Endothelial cell of umbilical vein (primary cell): Measurements from ENCODE around the gene PTPRT. TPM values are rescaled to one million over a fixed set of nuclear protein-coding genes. Genes with fewer than 3 reads are reported as not detected.

Experiments used
- BruUV-seq: library from RNA; stranded (reverse); fragments of 400-500 nt; replicated peaks from 2 replicates; lab custom pipeline; 2021; lab: Mats Ljungman, UMichigan
- CTCF ChIA-PET: fragments of 300-600, 350-600 bp; sonication (Branson Sonifier 250); formaldehyde crosslinking; loops from one replicate; lab custom pipeline; 2021; ENCODE audit warnings: antibody characterized with exemption, inconsistent platforms; lab: Charles Lee
- POLR2A ChIA-PET: fragments of 300-600, 350-600 bp; sonication (Branson Sonifier 250); formaldehyde crosslinking; loops from one replicate; lab custom pipeline; 2021; ENCODE audit warnings: antibody characterized with exemption, inconsistent platforms; lab: Charles Lee
- DNase-seq: peaks from one replicate; pipeline ENCODE4 v3.0.0-alpha.2; 2011; ENCODE audit warnings: low read depth, low spot score
- FAIRE-seq: peaks from 2 replicates; lab custom pipeline; 2011; peaks lifted over from hg19 to GRCh38; lab: Jason Lieb, UNC
- H2AFZ ChIP-seq: 2 replicates; pipeline ENCODE4 v1.6.0; 2012; ENCODE audit warnings: low read depth, low read length, control low read depth, inconsistent platforms
- H3K27ac ChIP-seq: 2 replicates; pipeline ENCODE4 v1.5.1; 2011; ENCODE audit warnings: low read depth, mild to moderate bottlenecking, control low read depth, low read length, moderate library complexity; ENCODE audit not compliant: insufficient read depth
- H3K27me3 ChIP-seq, 2 experiments: 2 replicates each; pipeline versions ENCODE4 v1.6.0 to v1.6.1; 2011; ENCODE audit warnings: low read length in 2 of 2, mixed read lengths in 1 of 2; ENCODE audit not compliant: control insufficient read depth in 2 of 2, insufficient read depth in 2 of 2
- H3K36me3 ChIP-seq, 2 experiments: 2 replicates in 1 of 2; 3 replicates in 1 of 2; pipeline ENCODE4 v1.5.1; 2011; ENCODE audit warnings: low read length in 2 of 2, mild to moderate bottlenecking in 1 of 2, moderate library complexity in 1 of 2; ENCODE audit not compliant: control insufficient read depth in 2 of 2, insufficient read depth in 2 of 2; ENCODE audit errors: extremely low read depth in 1 of 2
- H3K4me1 ChIP-seq: 3 replicates; pipeline ENCODE4 v1.5.1; 2011; ENCODE audit warnings: mild to moderate bottlenecking, low read length; ENCODE audit not compliant: control insufficient read depth, insufficient read depth; ENCODE audit errors: extremely low read depth
- H3K4me2 ChIP-seq: 2 replicates; pipeline ENCODE4 v1.6.1; 2011; ENCODE audit warnings: low read length, control low read depth, mixed read lengths; ENCODE audit not compliant: insufficient read depth
- H3K4me3 ChIP-seq, 3 experiments: fragments of 200-600 bp in 1 of 3; sonication (generic), shearing (Covaris generic) in 1 of 3; replicated peaks in 1 of 3; 2 replicates each; pipeline ENCODE4 v1.5.1; 2011 to 2016; ENCODE audit warnings: control low read depth in 3 of 3, low read length in 3 of 3, mild to moderate bottlenecking in 2 of 3, inconsistent platforms in 1 of 3, low read depth in 1 of 3, moderate library complexity in 1 of 3; ENCODE audit not compliant: insufficient read depth in 1 of 3
- H3K79me2 ChIP-seq: 2 replicates; pipeline ENCODE4 v1.6.0; 2012; ENCODE audit warnings: low read length, inconsistent platforms; ENCODE audit not compliant: control insufficient read depth, insufficient read depth
- H3K9ac ChIP-seq: replicated peaks from 2 replicates; pipeline ENCODE3; 2011; ENCODE audit warnings: low read length, control low read depth; ENCODE audit not compliant: insufficient read depth; ENCODE audit errors: extremely low read depth
- H3K9me1 ChIP-seq: replicated peaks from 3 replicates; pipeline ENCODE4 v1.6.0; 2011; ENCODE audit warnings: mild to moderate bottlenecking, low read length; ENCODE audit not compliant: control insufficient read depth, insufficient read depth; ENCODE audit errors: extremely low read depth
- H3K9me3 ChIP-seq: replicated peaks from 2 replicates; pipeline ENCODE4 v1.5.1; 2012; ENCODE audit warnings: low read length, inconsistent platforms; ENCODE audit not compliant: control insufficient read depth, insufficient read depth
- H4K20me1 ChIP-seq: replicated peaks from 2 replicates; pipeline ENCODE3; 2011; ENCODE audit warnings: mild to moderate bottlenecking, low read length; ENCODE audit not compliant: control insufficient read depth, insufficient read depth; ENCODE audit errors: extremely low read depth
- CTCF ChIP-seq, 2 donors: IDR thresholded peaks; 1 replicate in 1 of 2; 2 replicates in 1 of 2; pipeline ENCODE4 v1.5.1; 2011; ENCODE audit warnings: low read length in 2 of 2, mild to moderate bottlenecking in 2 of 2, moderate library complexity in 2 of 2, control low read depth in 1 of 2, inconsistent platforms in 1 of 2, low read depth in 1 of 2; ENCODE audit not compliant: insufficient read depth in 1 of 2; ENCODE audit errors: extremely low read depth in 1 of 2
- EZH2 ChIP-seq: IDR thresholded peaks from 2 replicates; pipeline ENCODE4 v1.6.1; 2012; ENCODE audit warnings: borderline replicate concordance, low read depth, mild to moderate bottlenecking, moderate library complexity, low read length, inconsistent platforms; ENCODE audit not compliant: severe bottlenecking
- FOS ChIP-seq: IDR thresholded peaks from 2 replicates; pipeline ENCODE4 v1.6.1; 2011; ENCODE audit warnings: mild to moderate bottlenecking, low read length, moderate library complexity, borderline replicate concordance; ENCODE audit not compliant: insufficient read depth
- GATA2 ChIP-seq: IDR thresholded peaks from 2 replicates; pipeline ENCODE4 v1.7.0; 2011; ENCODE audit warnings: low read depth, mild to moderate bottlenecking, moderate library complexity, mixed read lengths, low read length; ENCODE audit not compliant: insufficient read length, insufficient read depth
- JUN ChIP-seq: IDR thresholded peaks from 2 replicates; pipeline ENCODE4 v1.6.1; 2011; ENCODE audit warnings: borderline replicate concordance, low read depth; ENCODE audit not compliant: insufficient read length, insufficient read depth
- MAX ChIP-seq: IDR thresholded peaks from 2 replicates; pipeline ENCODE4 v1.6.1; 2011; ENCODE audit not compliant: insufficient read depth, insufficient read length
- MYC ChIP-seq: IDR thresholded peaks from one replicate; pipeline ENCODE4 v1.6.1; 2011; ENCODE audit warnings: mild to moderate bottlenecking, low read depth, low read length
- POLR2A ChIP-seq: IDR thresholded peaks from 2 replicates; pipeline ENCODE4 v1.6.1; 2012; ENCODE audit warnings: low read depth, mild to moderate bottlenecking, control low read depth, low read length
- POLR2AphosphoS5 ChIP-seq: IDR thresholded peaks from 2 replicates; pipeline ENCODE4 v1.6.1; 2012; ENCODE audit warnings: low read depth, mild to moderate bottlenecking, control low read depth, low read length, moderate library complexity; ENCODE audit not compliant: insufficient read depth
- dilution Hi-C: fragments of 300-500 bp; cut with MboI; formaldehyde crosslinking; loops from one replicate; pipeline ENCODE4 v1.15.0; 2019; ENCODE audit warnings: low sequenced_read_pairs; ENCODE audit not compliant: extremely low pct_ligation_motif_present
- intact Hi-C: fragments of 100-400 bp; cut with micrococcal nuclease; formaldehyde crosslinking; loops from one replicate; pipeline ENCODE4 v1.10.0; 2022
- polyA plus RNA-seq, 4 experiments: library from polyadenylated mRNA; depleted of rRNA in 3 of 4; stranded (reverse) in 3 of 4; unstranded in 1 of 4; fragments of >200 nt; gene quantifications; 2 replicates each; pipeline versions ENCODE4 v1.2.1 to v1.2.3, GENCODE V29; 2011 to 2012; ENCODE audit warnings: missing spikeins in 1 of 4
- total RNA-seq: library from RNA; stranded (reverse); gene quantifications from 2 replicates; pipeline ENCODE4 v1.2.3, GENCODE V29; 2021

Gene PTPRT
- total and polyA plus RNA-seq, 2 donors (not counting 3 experiments of a cell fraction or from before 2014, with no cell fraction given), result not detected

GRCh38 chr20:43140726-43141125, 49.0 kb downstream of the PTPRT start:
- ChIA-PET POLR2A (no interaction called here), CTCF (interaction anchor here (1.3 kb wide), 1 partner anchor 47 kb away, joined by 3 read pairs; no protein-coding TSS in a partner anchor)
- Histone ChIP-seq H3K4me1 (no peaks in the 10 kb centered on the region), H2AFZ (no peak overlapping the region), H3K27me3 (no peaks in the 10 kb centered on the region), H3K9me1 (no peaks in the 10 kb centered on the region), H3K27ac (no peak overlapping the region), H4K20me1 (no peaks in the 10 kb centered on the region), H3K9ac (no peak overlapping the region), H3K36me3 (no peaks in the 10 kb centered on the region), H3K9me3 (peaks cover 7% of the 10 kb centered on the region), H3K79me2 (no peaks in the 10 kb centered on the region), H3K4me2 (no peak overlapping the region), H3K4me3 (no peak overlapping the region)
- dilution Hi-C loops, result no loop called here
- TF ChIP-seq EZH2 (no peak), POLR2AphosphoS5 (no peak)
- no TSS peak for BruUV-seq
- intact Hi-C loops, result no loop called here
- DNase-seq (no peak), FAIRE-seq (no peak)

- ChIA-PET POLR2A (no interaction called here), CTCF (no interaction called here)
- no TSS peak for BruUV-seq
- TF ChIP-seq GATA2 (no peak), MYC (no peak), MAX (no peak), POLR2A (no peak), FOS (no peak), JUN (no peak), CTCF (IDR thresholded peaks at IDR 0.05; ENCODE audit: extremely low read depth in 1 of 2, insufficient read depth in 1 of 2, low read depth in 1 of 2, low read length in 2 of 2) (no peak), POLR2AphosphoS5 (no peak), EZH2 (no peak)
- H3K79me2 ChIP-seq, result no peaks in the 10 kb centered on the region
- DNase-seq (no peak), FAIRE-seq (no peak)
- H3K9me1 ChIP-seq, result no peaks in the 10 kb centered on the region
- no peak overlapping the region for H2AFZ ChIP-seq
- no peak overlapping the region for H3K4me3 ChIP-seq
- H3K9ac ChIP-seq, result no peak overlapping the region
- H3K4me2 ChIP-seq, result no peak overlapping the region
- no peaks in the 10 kb centered on the region for H3K36me3 ChIP-seq
- no peaks in the 10 kb centered on the region for H4K20me1 ChIP-seq
- dilution Hi-C loops (no loop called here), intact Hi-C loops (no loop called here)
- no peaks in the 10 kb centered on the region for H3K4me1 ChIP-seq
- H3K27me3 ChIP-seq, result no peaks in the 10 kb centered on the region
- H3K9me3 ChIP-seq, result peaks cover 2% of the 10 kb centered on the region
- no peak overlapping the region for H3K27ac ChIP-seq
Measured at GRCh38 chr20:43138061-43138770, 51.5 kb downstream of the PTPRT start.
